ENCODE results near the gene CACNA1B. TPM values are rescaled to one million over a fixed set of nuclear protein-coding genes. Genes with fewer than 3 reads are reported as not detected.
"Not testable (repeated sequence)": the region's sequence is repeated elsewhere in the genome, so short reads cannot be mapped to it uniquely, and the experiment has no call there.

The CACNA1B gene
- total and polyA plus RNA-seq, 8 donors, result 0.15 to 0.34 (median 0.29) TPM; not detected in 1

DNA sequence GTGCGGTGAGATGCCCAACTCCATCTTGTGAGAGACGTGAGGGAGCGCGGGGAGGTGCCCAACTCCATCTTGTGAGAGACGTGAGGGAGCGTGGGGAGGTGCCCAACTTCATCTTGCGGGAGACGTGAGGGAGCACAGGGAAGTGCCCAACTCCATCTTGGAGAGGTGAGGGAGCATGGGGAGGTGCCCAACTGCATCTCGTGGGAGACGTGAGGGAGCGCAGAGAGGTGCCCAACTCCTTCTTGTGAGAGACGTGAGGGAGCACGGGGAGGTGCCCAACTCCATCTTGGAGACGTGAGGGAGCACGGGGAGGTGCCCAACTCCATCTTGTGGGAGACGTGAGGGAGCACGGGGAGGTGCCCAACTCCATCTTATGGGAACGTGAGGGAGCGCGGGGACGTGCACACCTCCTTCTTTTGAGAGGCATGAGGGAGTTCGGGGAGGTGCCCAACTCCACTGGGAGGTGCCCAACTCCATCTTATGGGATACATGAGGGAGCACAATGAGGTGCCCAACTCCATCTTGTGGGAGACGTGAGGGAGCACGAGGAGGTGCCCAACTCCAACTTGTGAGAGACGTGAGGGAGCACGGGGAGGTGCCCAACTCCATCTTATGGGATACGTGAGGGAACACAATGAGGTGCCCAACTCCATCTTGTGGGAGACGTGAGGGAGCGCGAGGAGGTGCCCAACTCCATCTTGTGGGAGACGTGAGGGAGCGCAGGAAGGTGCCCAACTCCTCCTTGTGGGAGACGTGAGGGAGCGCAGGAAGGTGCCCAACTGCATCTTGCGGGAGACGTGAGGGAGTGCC is 235.4 kb downstream of the CACNA1B start:
- TF ChIP-seq, protein P1, sequence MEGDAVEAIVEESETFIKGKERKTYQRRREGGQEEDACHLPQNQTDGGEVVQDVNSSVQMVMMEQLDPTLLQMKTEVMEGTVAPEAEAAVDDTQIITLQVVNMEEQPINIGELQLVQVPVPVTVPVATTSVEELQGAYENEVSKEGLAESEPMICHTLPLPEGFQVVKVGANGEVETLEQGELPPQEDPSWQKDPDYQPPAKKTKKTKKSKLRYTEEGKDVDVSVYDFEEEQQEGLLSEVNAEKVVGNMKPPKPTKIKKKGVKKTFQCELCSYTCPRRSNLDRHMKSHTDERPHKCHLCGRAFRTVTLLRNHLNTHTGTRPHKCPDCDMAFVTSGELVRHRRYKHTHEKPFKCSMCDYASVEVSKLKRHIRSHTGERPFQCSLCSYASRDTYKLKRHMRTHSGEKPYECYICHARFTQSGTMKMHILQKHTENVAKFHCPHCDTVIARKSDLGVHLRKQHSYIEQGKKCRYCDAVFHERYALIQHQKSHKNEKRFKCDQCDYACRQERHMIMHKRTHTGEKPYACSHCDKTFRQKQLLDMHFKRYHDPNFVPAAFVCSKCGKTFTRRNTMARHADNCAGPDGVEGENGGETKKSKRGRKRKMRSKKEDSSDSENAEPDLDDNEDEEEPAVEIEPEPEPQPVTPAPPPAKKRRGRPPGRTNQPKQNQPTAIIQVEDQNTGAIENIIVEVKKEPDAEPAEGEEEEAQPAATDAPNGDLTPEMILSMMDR (IDR thresholded peaks at IDR 0.05), result no peak
- ATAC-seq, result no peak
- peak in 1 of 4 donors; percentile 31 for DNase-seq
- Histone ChIP-seq H3K36me3 (no peaks in the 10 kb centered on the region), H3K4me3 (no peak overlapping the region), H3K27ac (no peak overlapping the region), H3K9me3 (no peaks in the 10 kb centered on the region), H3K4me1 (no peaks in the 10 kb centered on the region), H3K27me3 (no peaks in the 10 kb centered on the region)
- intact Hi-C loops (cut with DNase I), result no loop called here

DNA sequence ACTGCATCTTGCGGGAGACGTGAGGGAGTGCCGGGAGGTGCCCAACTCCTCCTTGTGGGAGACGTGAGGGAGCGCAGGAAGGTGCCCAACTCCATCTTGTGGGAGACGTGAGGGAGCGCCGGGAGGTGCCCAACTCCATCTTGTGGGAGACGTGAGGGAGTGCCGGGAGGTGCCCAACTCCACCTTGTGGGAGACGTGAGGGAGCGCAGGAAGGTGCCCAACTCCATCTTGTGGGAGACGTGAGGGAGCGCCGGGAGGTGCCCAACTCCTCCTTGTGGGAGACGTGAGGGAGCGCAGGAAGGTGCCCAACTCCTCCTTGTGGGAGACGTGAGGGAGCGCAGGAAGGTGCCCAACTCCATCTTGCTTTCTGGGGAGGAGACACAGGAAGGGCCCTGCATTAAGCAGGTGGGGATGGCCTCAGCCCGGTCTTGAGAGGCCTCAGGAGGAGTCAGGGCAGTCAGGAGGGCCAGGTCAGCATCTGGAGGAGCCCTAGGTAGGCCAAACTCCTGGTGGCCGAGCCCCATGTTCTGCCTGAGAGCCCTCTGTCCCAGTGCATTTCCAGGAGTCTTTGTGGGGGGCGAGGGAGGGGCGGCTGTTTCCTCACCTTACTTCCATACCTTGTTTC is 236.2 kb downstream of the CACNA1B start:
- H3K36me3 ChIP-seq; ATAC-seq; H3K4me1 ChIP-seq; H3K4me3 ChIP-seq; H3K27ac ChIP-seq; H3K27me3 ChIP-seq; H3K9me3 ChIP-seq; intact Hi-C loops (cut with DNase I): not testable (repeated sequence)
- DNase-seq, result peak in 1 of 4 donors; percentile 28

- peaks cover 0 to 11% of the 10 kb centered on the region in 2 donors for H3K27me3 ChIP-seq
- no peaks in the 10 kb centered on the region for H3K36me3 ChIP-seq
- TF ChIP-seq, protein P1 (IDR thresholded peaks at IDR 0.05), result no peak
- no peaks in the 10 kb centered on the region for H3K9me3 ChIP-seq
- ATAC-seq (no peak), DNase-seq (no peak)
- intact Hi-C loops (cut with DNase I), result no loop called here
- no peak overlapping the region for H3K4me3 ChIP-seq
- H3K27ac ChIP-seq, result no peak overlapping the region
- H3K4me1 ChIP-seq, result no peaks in the 10 kb centered on the region
These were observed 237.1 kb downstream of the CACNA1B start for GRCh38 chr9:138114501-138115245.

DNA sequence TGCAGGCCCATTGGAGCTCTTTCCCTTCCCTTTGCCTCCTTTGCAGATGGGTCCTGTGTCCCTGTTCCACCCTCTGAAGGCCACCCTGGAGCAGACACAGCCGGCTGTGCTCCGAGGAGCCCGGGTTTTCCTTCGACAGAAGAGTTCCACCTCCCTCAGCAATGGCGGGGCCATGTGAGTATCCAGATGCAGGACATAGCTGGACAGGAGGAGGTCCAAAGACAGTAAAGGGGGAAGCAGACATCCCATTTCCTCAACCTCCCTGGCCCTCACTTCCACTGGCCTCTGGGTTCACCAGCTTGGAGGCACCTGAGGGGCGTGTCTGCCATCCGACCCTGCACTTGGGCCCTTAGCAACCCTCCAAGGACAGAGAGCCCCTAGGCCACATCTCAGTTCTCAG is 237.9 kb downstream of the CACNA1B start:
- H3K36me3 ChIP-seq, result no peaks in the 10 kb centered on the region
- H3K4me1 ChIP-seq, result no peaks in the 10 kb centered on the region
- H3K27ac ChIP-seq, result no peak overlapping the region
- ATAC-seq (no peak), DNase-seq (peak in 1 of 4 donors; percentile 28)
- intact Hi-C loops (cut with DNase I), result no loop called here
- H3K9me3 ChIP-seq, result no peaks in the 10 kb centered on the region
- peaks cover 0 to 16% of the 10 kb centered on the region in 2 donors for H3K27me3 ChIP-seq
- H3K4me3 ChIP-seq, result no peak overlapping the region
- TF ChIP-seq, protein P1 (IDR thresholded peaks at IDR 0.05), result no peak

DNA sequence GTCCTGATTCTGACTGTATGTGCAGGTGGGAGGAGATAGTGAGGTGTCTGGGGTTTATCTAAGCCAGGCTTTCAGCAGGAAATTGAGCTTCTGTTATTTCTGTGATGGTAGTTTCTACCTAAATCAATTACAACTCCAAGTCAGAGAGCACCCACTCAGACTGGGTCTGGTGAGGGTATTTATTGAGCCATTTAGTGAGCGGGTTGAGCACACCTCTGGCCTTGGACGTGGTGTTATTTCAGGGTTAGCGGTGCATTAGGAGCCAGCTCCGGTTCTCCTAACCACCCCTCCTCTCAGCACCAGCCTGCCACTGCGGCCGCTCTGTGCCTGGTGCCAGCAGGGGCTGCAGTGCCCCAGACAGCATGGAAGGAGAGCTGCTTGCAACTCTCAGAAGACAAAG is 238.9 kb downstream of the CACNA1B start:
- H3K27ac ChIP-seq, result no peak overlapping the region
- TF ChIP-seq, protein P1 (IDR thresholded peaks at IDR 0.05), result no peak
- H3K9me3 ChIP-seq, result no peaks in the 10 kb centered on the region
- no peaks in the 10 kb centered on the region for H3K4me1 ChIP-seq
- ATAC-seq (no peak), DNase-seq (peak in 1 of 4 donors; percentile 49)
- peaks cover 0 to 18% of the 10 kb centered on the region in 2 donors for H3K27me3 ChIP-seq
- no peak overlapping the region for H3K4me3 ChIP-seq
- intact Hi-C loops (cut with DNase I), result no loop called here
- no peaks in the 10 kb centered on the region for H3K36me3 ChIP-seq

Measured in left lung (tissue), 10 donors.